Measurements from ENCODE around the gene IAPP. TPM values are rescaled to one million over a fixed set of nuclear protein-coding genes. Genes with fewer than 3 reads are reported as not detected.

The IAPP gene
- total RNA-seq, 1 experiment from 2014 or later, result not detected

DNA sequence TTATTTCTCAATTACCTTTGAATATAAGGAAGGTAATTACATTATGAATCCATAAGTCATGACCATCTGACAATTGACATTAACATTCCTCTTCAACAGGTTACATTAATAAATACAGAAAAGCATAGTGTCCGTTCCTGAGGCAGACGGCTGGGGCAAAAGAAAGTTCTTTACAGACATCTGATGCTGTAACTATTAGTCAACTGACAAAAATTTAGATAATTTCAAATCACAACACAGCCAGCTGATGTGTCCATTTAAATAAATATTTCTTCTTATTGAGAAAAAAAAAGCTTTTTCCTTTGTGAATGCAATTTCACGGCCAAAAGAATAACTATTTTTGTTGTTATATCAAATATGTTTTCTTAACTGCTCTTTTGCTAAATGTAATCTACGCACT is 55.5 kb downstream of the IAPP start:
- H3K4me1 ChIP-seq (ENCODE audit: low read length), result peaks cover 17% of the 10 kb centered on the region
- no peaks in the 10 kb centered on the region for H3K27me3 ChIP-seq (ENCODE audit: low read length)
- H3K9ac ChIP-seq (ENCODE audit: low read length), result no peak overlapping the region
- H3K4me2 ChIP-seq (ENCODE audit: low read depth, low read length, poor library complexity, severe bottlenecking), result no peak overlapping the region
- no peaks in the 10 kb centered on the region for H3K9me3 ChIP-seq (ENCODE audit: low read length)
- no peak overlapping the region for H3K27ac ChIP-seq (ENCODE audit: low read length)
- no peak for DNase-seq
- H3K9me2 ChIP-seq (replicated peaks; ENCODE audit: insufficient read depth, low read length), result no peaks in the 10 kb centered on the region
- H2AFZ ChIP-seq (ENCODE audit: low read length), result no peak overlapping the region
- H3K79me2 ChIP-seq (ENCODE audit: low read length), result no peaks in the 10 kb centered on the region
- H3K36me3 ChIP-seq (ENCODE audit: insufficient read depth, low read length), result no peaks in the 10 kb centered on the region
- no peaks in the 10 kb centered on the region for H4K20me1 ChIP-seq (ENCODE audit: insufficient read depth, low read depth, low read length)
- no peak overlapping the region for H3K4me3 ChIP-seq (ENCODE audit: low read length)

Other genes with a start within 250 kb of the IAPP start
- not detected in 2 replicates for gene SLCO1B1, start 241.7 kb upstream of the IAPP start, total RNA-seq (2014; rRNA removed; shearing (Covaris generic); ENCODE audit: low replicate concordance)
- gene SLCO1A2, start 38.0 kb upstream of the IAPP start, total RNA-seq (2014; rRNA removed; shearing (Covaris generic); ENCODE audit: low replicate concordance), result not detected in 2 replicates
- 17.2 and 26.9 TPM in 2 replicates for gene PYROXD1, start 64.8 kb downstream of the IAPP start, total RNA-seq (2014; rRNA removed; shearing (Covaris generic); ENCODE audit: low replicate concordance)
- gene RECQL, start 128.7 kb downstream of the IAPP start, total RNA-seq (2014; rRNA removed; shearing (Covaris generic); ENCODE audit: low replicate concordance), result 44.5 and 47.2 TPM in 2 replicates
- gene GOLT1B, start 128.9 kb downstream of the IAPP start, total RNA-seq (2014; rRNA removed; shearing (Covaris generic); ENCODE audit: low replicate concordance), result 17.1 and 53.9 TPM in 2 replicates
- 327 and 787 TPM in 2 replicates for gene SPX, start 153.4 kb downstream of the IAPP start, total RNA-seq (2014; rRNA removed; shearing (Covaris generic); ENCODE audit: low replicate concordance)
- not detected in 2 replicates for gene GYS2, start 231.9 kb downstream of the IAPP start, total RNA-seq (2014; rRNA removed; shearing (Covaris generic); ENCODE audit: low replicate concordance)